SK-N-MC (cell line): Measurements from ENCODE around the gene BEST2.

ENCODE experiments used
- EZH2 ChIP-seq: fragments of 200-600 bp; sonication (generic); IDR thresholded peaks from one replicate; pipeline ENCODE4 v1.6.1; 2017; ENCODE audit warnings: antibody characterized with exemption
- POLR2AphosphoS5 ChIP-seq: IDR thresholded peaks from 2 replicates; pipeline ENCODE4 v1.6.1; 2012; ENCODE audit warnings: mild to moderate bottlenecking, low read depth, low read length, borderline replicate concordance

- TF ChIP-seq EZH2 (no peak), POLR2AphosphoS5 (no peak)
Observed at GRCh38 chr19:12754465-12755196, 3.0 kb downstream of the BEST2 start.
